NCI-H526 treated with DMSO at 0.1 percent for 48 hours (cell line): ENCODE results near the gene RCL1.
"Not testable (repeated sequence)": the region's sequence is repeated elsewhere in the genome, so short reads cannot be mapped to it uniquely, and the experiment has no call there.

Experiments
- DNase-seq: peaks from one replicate; lab custom pipeline; 2025; lab: John Stamatoyannopoulos, UW

RCL1 gene

DNA sequence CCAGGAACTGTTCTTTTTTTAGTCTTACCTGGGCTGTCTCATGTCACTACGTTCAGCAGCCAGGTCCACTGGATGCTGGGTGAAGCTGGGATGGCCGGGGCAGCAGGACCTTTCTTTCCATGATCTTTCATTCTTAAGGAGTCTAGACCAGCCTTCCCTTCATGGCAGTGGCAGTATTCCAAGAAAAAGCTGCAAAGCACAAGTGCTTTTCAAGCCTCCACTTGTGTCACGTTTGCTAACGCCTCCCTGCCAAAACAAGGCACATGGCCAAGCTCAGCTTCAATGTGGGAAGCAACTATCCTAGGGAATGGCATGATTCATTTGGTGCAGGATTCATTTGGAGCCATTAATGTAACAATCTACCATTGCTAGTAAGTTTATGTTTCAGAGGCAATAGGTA lies 94.8 kb downstream of the RCL1 start:
- no peak for DNase-seq

GRCh38 chr9:4890242-4890641 lies 97.5 kb downstream of the RCL1 start:
- DNase-seq = no peak

DNA sequence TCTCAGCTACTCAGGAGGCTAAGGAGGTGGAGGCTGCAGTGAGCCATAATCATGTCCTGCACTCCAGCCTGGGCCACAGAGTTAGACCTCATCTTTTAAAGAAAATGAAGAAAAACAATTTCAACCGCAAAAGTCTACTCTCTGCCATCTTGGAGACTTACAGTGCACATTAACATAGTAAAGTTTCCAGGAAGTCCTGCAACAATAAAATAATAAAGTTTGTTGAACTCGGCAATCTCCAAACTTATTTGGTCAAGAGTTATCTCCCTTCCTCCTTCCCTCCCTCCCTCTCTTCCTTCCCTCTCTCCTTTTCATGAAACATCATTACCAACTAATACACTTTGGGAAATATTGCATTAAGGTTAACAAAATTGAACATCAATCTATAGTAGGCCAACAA lies 98.2 kb downstream of the RCL1 start:
- DNase-seq = no peak

GRCh38 chr9:4891674-4892073 lies 98.9 kb downstream of the RCL1 start:
- no peak for DNase-seq

- DNase-seq = no peak
Observed at GRCh38 chr9:4892501-4893194, 99.9 kb downstream of the RCL1 start.

GRCh38 chr9:4894076-4894475 lies 101.3 kb downstream of the RCL1 start:
- no peak for DNase-seq

DNA sequence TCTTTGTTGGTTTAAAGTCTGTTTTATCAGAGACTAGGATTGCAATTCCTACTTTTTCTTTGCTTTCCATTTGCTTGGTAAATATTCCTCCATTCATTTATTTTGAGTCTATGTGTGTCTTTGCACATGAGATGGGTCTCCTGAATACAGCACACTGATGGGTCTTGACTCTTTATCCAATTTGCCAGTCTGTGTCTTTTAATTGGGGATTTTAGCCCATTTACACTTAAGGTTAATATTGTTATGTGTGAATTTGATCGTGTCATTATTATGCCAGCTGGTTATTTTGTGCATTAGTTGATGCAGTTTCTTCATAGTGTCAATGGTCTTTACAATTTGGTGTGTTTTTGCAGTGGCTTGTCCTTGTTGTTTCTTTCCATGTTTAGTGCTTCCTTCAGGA lies 107.1 kb downstream of the RCL1 start:
- not testable (repeated sequence) for DNase-seq

DNA sequence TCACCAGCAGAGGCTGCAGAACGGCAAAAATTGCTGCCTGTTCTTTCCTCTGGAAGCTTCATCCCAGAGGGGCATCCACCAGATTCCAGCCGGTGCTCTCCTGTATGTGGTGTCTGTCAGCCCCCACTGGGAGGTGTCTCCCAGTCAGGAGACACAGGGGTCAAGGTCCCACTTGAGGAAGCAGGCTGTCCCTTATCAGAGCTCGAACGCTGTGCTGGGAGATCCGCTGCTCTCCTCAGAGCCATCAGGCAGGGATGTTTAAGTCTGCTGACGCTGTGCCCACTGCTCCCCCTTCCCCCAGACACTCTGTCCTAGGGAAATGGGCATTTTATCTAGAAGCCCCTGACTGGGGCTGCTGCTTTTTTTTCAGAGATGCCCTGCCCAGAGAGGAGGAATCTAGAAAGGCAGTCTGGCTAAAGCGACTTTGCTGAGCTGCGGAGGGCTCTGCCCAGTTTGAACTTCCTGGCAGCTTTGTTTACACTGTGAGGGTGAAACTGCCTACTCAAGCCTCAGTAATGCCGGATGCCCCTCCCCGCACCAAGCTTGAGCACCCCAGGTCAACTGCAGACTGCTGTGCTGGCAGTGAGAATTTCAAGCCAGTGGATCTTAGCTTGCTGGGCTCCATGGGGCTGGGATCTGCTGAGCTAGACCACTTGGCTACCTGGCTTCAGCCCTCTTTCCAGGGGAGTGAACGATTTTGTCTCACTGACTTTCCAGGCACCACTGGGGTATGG lies 108.8 kb downstream of the RCL1 start:
- not testable (repeated sequence) for DNase-seq

GRCh38 chr9:4902135-4902475 lies 109.4 kb downstream of the RCL1 start:
- no peak for DNase-seq

GRCh38 chr9:4904322-4905134 lies 111.8 kb downstream of the RCL1 start:
- DNase-seq = no peak

- no peak for DNase-seq
Observed at GRCh38 chr9:4905135-4905490, 112.4 kb downstream of the RCL1 start.
